Measurements from ENCODE around the gene ARSG.
A peak's percentile ranks its signal among the peaks of the same experiment; 100 is the strongest.
"Not testable (repeated sequence)": the region's sequence is repeated elsewhere in the genome, so short reads cannot be mapped to it uniquely, and the experiment has no call there.

The ARSG gene

DNA sequence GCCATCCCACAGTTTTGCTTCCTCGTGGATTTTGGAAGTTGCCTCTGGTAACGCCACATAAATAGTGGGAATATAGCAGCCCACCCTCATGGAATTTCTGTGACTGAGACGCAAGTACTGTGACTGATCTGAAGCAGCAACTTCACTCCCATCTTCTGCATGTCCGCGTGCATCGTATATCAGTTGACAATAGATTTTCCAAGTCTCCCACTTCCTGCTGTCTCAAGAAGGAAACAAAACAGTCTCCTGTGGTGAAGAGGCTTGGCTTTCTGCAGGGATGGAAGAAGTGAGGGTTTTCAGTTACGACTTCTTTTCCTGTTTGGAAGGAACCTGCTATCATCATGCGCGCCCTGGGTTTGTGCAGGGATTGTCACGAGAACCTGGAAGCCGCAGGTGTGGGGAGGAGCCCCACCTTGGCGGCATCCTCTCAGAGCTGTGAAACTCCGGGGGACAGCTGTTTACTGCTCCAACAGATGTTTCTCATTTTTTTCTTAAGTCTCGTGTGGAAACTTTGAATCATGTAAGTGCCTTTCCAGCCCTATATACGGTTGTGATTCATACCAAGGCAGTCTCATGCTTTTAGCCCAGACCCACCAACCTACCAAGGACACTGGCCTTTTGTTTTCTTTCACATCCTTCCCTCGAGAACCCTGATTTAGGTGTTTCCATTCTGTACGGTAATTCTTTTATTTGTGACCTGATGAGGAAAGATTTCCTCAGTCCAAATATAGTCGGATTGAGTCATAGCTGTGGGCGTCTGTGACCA is 108.5 kb downstream of the ARSG start:
- DNase-seq: no peak

DNA sequence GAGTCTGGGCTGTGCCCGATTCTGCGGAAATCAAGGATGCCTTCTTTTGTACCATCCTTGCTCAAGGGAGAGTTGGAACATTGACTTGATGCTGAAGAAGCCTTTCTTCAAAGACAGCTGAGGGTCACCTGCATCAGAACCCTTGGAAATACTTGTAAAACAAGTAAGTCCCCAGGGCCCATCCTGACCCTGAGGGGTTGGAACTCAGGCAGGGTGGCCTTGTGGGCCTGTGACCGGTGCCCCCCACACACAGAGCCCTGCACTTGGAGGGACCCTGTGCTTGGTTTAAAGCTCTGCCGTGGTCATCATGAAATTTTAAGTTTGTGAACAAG is 109.1 kb downstream of the ARSG start:
- no peak for DNase-seq

DNA sequence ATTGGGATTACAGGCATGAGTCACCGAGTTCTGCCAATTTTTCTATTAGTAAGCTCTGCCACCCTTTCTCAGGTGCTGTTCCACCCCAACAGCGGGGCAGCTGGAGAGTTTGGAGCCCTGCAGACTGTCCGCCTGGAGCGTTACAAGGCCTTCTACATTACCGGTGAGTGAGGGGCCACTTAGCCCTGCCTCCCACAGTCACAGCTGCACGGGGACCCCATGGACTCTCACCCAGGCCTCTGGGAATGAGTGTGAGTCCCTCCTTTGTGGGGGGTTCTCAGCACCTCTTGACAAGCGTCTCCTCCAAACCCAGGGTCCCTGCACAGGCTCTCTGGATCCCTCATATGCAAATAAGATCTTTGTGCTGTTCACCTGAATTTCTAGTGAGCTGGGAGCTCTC is 110.0 kb downstream of the ARSG start:
- no peak for DNase-seq

DNA sequence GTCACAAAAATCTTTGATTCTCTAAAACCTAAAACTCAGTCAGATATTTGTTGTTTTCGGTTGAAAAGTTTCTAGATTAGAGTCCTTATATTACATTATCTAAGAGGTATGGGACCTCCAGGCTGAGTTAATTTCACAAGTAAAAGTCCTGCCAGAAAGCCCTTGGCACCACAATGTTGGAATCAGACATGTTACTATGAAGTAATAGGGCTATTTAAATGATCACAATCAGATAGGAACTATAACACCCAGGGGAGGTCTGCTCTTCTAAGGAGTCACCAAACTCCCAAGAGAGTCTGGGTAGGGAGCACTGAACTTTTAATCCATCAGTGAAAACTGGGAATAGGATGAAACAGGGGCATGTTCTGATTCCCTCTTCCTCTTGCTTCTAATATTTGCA is 111.8 kb downstream of the ARSG start:
- DNase-seq: no peak

DNA sequence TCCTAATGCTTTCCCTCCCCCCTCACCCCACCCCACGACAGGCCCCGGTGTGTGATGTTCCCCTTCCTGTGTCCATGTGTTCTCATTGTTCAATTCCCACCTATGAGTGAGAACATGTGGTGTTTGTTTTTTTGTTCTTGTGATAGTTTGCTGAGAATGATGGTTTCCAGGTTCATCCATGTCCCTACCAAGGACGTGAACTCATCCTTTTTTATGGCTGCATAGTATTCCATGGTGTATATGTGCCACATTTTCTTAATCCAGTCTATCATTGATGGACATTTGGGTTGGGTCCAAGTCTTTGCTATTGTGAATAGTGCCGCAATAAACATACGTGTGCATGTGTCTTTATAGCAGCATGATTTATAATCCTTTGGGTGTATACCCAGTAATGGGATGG is 112.5 kb downstream of the ARSG start:
- DNase-seq: not testable (repeated sequence)

- DNase-seq: not testable (repeated sequence)
Measured at GRCh38 chr17:68407656-68408055, 116.4 kb downstream of the ARSG start.

- not testable (repeated sequence) for DNase-seq
Measured at GRCh38 chr17:68413597-68414560, 122.6 kb downstream of the ARSG start.

DNA sequence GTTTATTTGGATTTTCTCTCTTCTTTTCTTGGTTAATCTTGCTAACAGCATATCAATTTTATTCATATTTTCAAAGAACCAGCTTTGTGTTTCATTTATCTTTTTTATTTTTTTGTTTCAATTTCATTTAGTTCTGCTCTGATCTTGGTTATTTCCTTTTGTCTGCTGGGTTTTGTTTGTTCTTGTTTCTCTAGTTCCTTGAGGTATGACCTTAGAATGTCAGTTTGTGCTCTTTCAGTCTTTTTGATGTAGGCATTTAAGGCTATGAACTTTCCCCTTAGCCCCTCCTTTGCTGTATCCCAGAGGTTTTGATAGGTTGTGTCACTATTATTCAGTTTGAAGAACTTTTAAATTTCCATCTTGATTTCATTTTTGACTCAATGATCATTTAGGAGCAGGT is 123.6 kb downstream of the ARSG start:
- DNase-seq: not testable (repeated sequence)

DNA sequence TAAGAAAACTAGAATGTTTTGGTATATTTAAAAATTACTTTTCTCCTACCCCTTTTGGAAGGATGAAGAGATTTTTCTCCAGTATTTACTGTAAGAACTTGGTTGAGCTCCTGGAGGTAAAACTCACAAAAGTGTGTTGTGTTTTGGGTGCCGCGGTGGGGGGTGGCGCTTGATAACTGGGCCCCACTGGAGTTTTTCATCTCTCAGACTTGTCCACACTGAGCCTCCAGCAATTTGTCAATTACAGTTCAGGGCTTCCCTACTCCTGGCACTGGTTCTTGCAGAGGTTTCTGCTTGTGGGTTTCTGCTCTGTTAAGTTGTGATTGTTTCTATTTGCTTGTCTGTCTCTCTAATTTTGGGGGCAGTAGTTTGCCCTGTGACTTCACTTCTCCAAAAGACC is 126.0 kb downstream of the ARSG start:
- DNase-seq: no peak

GRCh38 chr17:68418876-68419275 is 127.6 kb downstream of the ARSG start:
- no peak for DNase-seq

GRCh38 chr17:68420065-68420464 is 128.8 kb downstream of the ARSG start:
- DNase-seq: no peak

- DNase-seq: no peak
Measured at GRCh38 chr17:68421486-68421885, 130.2 kb downstream of the ARSG start.

GRCh38 chr17:68422821-68423220 is 131.5 kb downstream of the ARSG start:
- no peak for DNase-seq

DNA sequence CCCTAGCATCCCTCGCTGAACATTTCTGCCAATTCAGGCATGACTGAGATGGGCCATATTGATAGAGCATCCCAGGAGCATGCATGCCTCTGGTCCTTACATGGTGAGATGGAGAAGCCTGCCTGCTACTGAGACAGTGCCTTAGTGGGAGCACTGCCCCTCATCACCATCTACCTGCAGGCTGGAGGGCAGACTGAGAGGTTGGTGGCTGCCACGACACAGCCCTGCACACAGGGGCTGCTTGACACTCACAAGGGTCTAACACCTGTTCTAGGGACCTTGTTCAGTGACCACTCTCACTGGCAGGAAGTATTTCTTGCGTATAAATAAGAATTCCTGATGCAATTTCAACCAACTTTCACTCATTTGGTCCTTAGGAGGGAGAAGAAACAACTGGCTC is 132.0 kb downstream of the ARSG start:
- DNase-seq: no peak

- DNase-seq: no peak
Measured at GRCh38 chr17:68424203-68424602, 132.9 kb downstream of the ARSG start.

DNA sequence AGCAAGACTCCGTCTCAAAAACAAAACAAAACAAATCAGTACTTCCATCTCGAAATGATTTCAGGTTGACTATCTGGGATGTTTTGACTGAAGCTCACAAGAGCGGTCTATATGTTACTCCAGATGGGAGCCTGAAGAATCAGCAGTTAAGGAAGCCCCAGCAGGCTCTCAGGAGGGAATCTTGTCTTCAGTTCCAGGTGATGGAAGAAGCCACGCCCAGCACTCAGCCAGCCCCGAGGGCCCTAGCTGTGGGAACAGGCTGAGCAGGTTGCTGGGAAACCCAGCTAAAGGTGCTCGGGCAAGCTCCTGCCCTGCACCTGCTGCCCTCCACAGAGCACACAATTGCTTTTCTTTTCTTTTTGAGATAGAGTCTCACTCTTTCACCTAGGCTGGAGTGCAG is 133.6 kb downstream of the ARSG start:
- DNase-seq: peak; percentile 19

- no peak for DNase-seq
Measured at GRCh38 chr17:68425979-68426378, 134.7 kb downstream of the ARSG start.

DNA sequence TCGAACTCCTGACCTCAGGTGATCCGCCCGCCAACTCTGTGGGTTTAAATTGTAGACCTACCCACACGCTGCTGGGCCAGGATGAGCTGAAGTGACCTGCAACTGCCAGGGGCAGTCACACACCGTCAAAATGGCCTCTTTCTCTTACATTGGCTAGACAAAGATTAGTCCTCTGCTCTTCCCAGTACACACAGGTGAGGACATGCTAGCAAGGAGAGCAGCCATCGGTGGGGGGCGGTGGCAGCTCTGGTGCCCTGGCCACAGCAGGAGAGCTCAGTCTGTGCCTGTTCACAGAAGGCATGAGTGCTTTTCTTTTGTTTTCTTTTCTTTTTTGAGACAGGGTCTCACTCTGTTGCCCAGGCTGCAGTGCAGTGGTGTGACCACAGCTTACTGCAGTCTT is 136.3 kb downstream of the ARSG start:
- DNase-seq: no peak

GRCh38 chr17:68428498-68429172 is 137.3 kb downstream of the ARSG start:
- peak; percentile 49 for DNase-seq

DNA sequence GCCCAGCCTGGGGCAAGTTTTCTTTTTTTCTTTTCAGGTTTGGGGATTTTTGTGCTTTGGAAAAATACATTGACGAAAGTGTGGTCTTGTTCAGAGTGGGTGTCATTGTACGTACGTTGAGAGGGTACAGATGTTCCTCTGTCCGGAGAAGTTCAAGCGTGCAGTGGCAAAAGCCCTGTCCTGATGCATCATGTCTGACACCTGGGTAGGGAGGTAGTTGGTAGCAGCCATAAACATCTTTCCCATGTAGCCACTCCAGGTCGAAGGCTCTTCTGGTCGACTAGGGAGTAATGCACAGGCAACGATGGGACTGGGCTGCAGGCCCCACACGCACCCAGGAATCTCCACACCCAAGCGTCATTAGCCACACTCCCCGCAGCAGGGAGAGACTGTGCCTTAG is 138.6 kb downstream of the ARSG start:
- DNase-seq: no peak

DNA sequence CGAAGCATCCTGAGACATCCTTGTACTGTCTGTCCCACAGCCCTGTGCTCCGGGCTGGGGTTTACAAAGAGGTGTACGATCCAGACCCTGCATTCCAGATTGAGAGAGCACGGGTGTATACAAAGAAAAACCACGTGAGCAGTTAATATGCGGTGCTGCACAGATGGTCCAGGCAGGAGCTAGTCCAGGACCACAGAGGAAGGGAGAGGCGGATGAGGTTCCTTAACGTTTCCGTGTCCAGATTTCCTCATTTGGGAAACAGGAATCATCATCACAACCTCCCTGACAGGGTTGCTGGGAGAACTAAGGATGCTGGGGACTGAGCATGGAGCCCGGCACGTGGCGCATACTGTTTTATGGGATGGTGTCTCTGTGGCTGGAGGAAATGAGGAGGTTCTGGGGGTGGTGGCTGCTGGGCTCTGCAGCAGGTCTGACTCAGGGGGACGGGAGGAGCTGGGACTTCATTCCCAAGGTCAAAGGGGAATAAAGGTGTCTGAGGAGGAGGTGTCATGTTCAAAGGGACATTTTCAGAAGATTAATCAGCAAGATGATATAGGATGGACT is 139.8 kb downstream of the ARSG start:
- no peak for DNase-seq

GRCh38 chr17:68431661-68432071 is 140.4 kb downstream of the ARSG start:
- DNase-seq: no peak
